ENCODE data around the gene GRIP1. TPM values are rescaled to one million over a fixed set of nuclear protein-coding genes. Genes with fewer than 3 reads are reported as not detected.

The GRIP1 gene
- total RNA-seq, 3 donors from 2014 or later = 6.6 to 22.8 (median 12.8) TPM

DNA sequence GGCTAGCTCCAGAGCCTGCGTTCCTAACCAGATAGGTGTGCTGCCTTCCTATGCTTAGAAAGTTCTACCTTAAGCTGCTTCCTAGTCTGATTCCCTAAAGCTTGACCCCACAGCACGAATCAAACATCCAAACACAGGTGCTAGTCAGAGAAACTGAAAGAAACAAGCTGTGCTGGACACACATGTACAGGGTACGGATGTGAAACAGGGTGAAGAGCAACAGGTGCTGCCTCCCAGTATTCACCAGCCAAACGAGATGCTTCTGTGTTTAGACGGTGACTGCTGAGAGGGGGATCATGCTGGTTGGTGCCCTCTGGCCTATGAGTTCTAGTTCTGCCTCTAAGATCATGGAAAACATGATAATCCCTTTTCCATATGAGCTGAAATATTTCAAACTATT is 105.3 kb downstream of the GRIP1 start:
- TF ChIP-seq, protein P1, sequence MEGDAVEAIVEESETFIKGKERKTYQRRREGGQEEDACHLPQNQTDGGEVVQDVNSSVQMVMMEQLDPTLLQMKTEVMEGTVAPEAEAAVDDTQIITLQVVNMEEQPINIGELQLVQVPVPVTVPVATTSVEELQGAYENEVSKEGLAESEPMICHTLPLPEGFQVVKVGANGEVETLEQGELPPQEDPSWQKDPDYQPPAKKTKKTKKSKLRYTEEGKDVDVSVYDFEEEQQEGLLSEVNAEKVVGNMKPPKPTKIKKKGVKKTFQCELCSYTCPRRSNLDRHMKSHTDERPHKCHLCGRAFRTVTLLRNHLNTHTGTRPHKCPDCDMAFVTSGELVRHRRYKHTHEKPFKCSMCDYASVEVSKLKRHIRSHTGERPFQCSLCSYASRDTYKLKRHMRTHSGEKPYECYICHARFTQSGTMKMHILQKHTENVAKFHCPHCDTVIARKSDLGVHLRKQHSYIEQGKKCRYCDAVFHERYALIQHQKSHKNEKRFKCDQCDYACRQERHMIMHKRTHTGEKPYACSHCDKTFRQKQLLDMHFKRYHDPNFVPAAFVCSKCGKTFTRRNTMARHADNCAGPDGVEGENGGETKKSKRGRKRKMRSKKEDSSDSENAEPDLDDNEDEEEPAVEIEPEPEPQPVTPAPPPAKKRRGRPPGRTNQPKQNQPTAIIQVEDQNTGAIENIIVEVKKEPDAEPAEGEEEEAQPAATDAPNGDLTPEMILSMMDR (IDR thresholded peaks at IDR 0.05) = no peak
- ATAC-seq (no peak), DNase-seq (no peak)
- Histone ChIP-seq H3K36me3 (ENCODE audit: low read depth) (no peaks in the 10 kb centered on the region), H3K4me1 (ENCODE audit: low read depth) (no peaks in the 10 kb centered on the region), H3K9me3 (no peaks in the 10 kb centered on the region), H3K4me3 (no peak overlapping the region)
- intact Hi-C loops (cut with DNase I, micrococcal nuclease) = no loop called here

GRCh38 chr12:66572845-66573244 is 106.0 kb downstream of the GRIP1 start:
- Histone ChIP-seq H3K36me3 (ENCODE audit: low read depth) (no peaks in the 10 kb centered on the region), H3K9me3 (no peaks in the 10 kb centered on the region)
- TF ChIP-seq, protein P1 (IDR thresholded peaks at IDR 0.05) = no peak

DNA sequence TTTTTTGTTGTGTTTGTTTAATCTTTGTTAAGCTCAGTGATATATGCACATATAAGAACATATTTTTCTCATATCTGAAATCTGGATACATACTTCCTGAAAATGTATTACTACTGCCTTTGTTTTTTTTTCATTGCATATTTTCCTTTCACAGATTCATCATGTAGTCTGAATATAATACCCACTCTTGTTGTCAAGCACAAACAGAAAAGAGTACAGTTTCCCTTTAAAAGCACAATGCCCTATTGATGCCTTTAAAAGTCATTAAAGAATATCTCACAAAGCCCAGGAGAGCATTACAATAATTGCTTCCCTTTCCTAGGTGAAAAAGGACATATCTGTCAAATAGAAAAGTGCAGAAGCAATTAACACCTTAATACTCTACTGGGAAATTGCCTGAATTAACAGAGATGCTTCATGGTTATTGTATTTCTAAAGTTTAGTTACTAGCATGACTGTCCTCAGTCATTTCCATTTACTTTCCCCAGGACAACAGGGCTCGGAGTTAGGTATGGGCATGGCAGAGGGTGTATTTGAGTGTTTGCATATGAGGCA is 107.4 kb downstream of the GRIP1 start:
- no peaks in the 10 kb centered on the region for H3K4me1 ChIP-seq (ENCODE audit: low read depth)
- TF ChIP-seq, protein P1 (IDR thresholded peaks at IDR 0.05) = no peak
- H3K36me3 ChIP-seq (ENCODE audit: low read depth) = no peaks in the 10 kb centered on the region
- ATAC-seq (no peak), DNase-seq (no peak)
- intact Hi-C loops (cut with DNase I, micrococcal nuclease) = no loop called here
- no peaks in the 10 kb centered on the region for H3K9me3 ChIP-seq
- no peak overlapping the region for H3K4me3 ChIP-seq

More at GRCh38 chr12:66572845-66573244, 106.0 kb downstream of the GRIP1 start:
- no peak overlapping the region for H3K4me3 ChIP-seq
- intact Hi-C loops (cut with DNase I, micrococcal nuclease) = no loop called here
- no peaks in the 10 kb centered on the region for H3K4me1 ChIP-seq (ENCODE audit: low read depth)
- ATAC-seq (no peak), DNase-seq (no peak)

GRCh38 chr12:66563220-66563619 is 115.7 kb downstream of the GRIP1 start:
- no peaks in the 10 kb centered on the region for H3K36me3 ChIP-seq (ENCODE audit: low read depth)
- intact Hi-C loops (cut with DNase I, micrococcal nuclease) = no loop called here
- peaks cover 31% of the 10 kb centered on the region for H3K9me3 ChIP-seq
- DNase-seq = no peak
- no peaks in the 10 kb centered on the region for H3K4me1 ChIP-seq (ENCODE audit: low read depth)
- no peak for ATAC-seq
- TF ChIP-seq, protein P1 (IDR thresholded peaks at IDR 0.05) = no peak
- no peak overlapping the region for H3K4me3 ChIP-seq

DNA sequence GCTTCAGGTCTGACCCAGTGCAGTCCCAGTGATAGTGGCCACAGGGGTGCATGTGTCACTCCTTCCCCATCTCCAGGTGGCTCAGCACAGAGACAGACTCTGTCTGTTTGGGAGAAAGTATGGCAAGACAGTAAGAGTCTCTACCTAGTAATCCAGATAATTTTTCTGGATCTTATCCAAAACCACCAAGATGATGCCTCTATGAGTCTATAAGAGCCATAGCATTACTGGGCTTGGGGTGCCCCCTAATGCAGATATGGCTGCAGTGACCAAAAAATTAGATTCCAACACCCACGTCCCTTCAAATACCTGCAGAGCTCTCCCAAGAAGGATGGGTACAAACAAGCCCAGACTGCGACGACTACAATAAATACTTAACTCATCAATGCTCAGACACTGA is 123.8 kb downstream of the GRIP1 start:
- no peak for ATAC-seq
- Histone ChIP-seq H3K36me3 (ENCODE audit: low read depth) (no peaks in the 10 kb centered on the region), H3K4me1 (ENCODE audit: low read depth) (no peaks in the 10 kb centered on the region), H3K4me3 (no peak overlapping the region), H3K9me3 (no peaks in the 10 kb centered on the region)
- TF ChIP-seq, protein P1 (IDR thresholded peaks at IDR 0.05) = no peak
- intact Hi-C loops (cut with DNase I, micrococcal nuclease) = no loop called here
- DNase-seq = no peak

DNA sequence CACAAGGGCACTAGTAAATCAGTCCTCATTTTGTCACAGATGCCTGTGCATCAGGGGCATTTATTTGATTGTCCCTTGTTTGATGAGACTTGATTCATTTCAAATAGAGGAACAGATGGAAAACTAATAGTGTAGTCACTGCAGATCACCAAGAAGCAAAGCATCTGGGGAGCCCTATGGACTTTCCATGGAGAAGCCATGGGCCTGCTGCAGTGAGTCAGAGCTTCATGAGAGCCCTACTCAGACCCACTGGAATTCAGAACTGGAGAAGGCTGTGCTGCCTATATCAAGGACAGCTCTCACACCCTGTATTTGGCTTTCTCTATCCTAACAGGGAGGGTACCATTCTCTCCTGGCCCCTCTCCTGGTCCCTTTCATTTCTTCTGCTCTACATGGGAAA is 126.2 kb downstream of the GRIP1 start:
- Histone ChIP-seq H3K9me3 (no peaks in the 10 kb centered on the region), H3K36me3 (ENCODE audit: low read depth) (no peaks in the 10 kb centered on the region), H3K4me1 (ENCODE audit: low read depth) (no peaks in the 10 kb centered on the region), H3K4me3 (no peak overlapping the region)
- DNase-seq (no peak), ATAC-seq (no peak)
- TF ChIP-seq, protein P1 (IDR thresholded peaks at IDR 0.05) = no peak
- intact Hi-C loops (cut with DNase I, micrococcal nuclease) = no loop called here
